HepG2 (cell line): Measurements from ENCODE around the gene PPARA. TPM values are rescaled to one million over a fixed set of nuclear protein-coding genes. Genes with fewer than 3 reads are reported as not detected.

Experiments used
- ATAC-seq: fragments of 200-7000 bp; cut with Tn5 transposase; 3 replicates; pipeline ENCODE4 v1.9.1; 2020; ENCODE audit warnings: mild to moderate bottlenecking, moderate library complexity
- BruUV-seq: library from RNA; stranded (reverse); fragments of 400-500 nt; replicated peaks from 2 replicates; lab custom pipeline; 2021; lab: Mats Ljungman, UMichigan
- CTCF ChIA-PET: fragments of 300-600 bp; formaldehyde crosslinking; extraction: SDS; loops from one replicate; lab custom pipeline; 2021; ENCODE audit warnings: low total read pairs, inconsistent platforms, low intra/inter-chr PET ratio; lab: Yijun Ruan, JAX
- POLR2A ChIA-PET: fragments of 350-600 bp; sonication (Branson Sonifier 250); formaldehyde crosslinking; loops from one replicate; lab custom pipeline; 2020; ENCODE audit warnings: antibody characterized with exemption, inconsistent platforms; lab: Yijun Ruan, JAX
- DNase-seq: peaks from one replicate; pipeline ENCODE4 v3.0.0-alpha.2; 2015; ENCODE audit warnings: low spot score
- FAIRE-seq: peaks from 3 replicates; lab custom pipeline; 2011; peaks lifted over from hg19 to GRCh38; lab: Jason Lieb, UNC
- H2AFZ ChIP-seq: one replicate; pipeline ENCODE4 v1.6.1; 2011; ENCODE audit warnings: low read length, inconsistent platforms
- H3K27ac ChIP-seq: fragments of 300-600 bp; 3 replicates; pipeline ENCODE4 v1.8.0; 2011; ENCODE audit warnings: mixed run types, mild to moderate bottlenecking, mixed read lengths, low read length, inconsistent platforms; ENCODE audit not compliant: insufficient read depth; ENCODE audit errors: extremely low read length
- H3K27me3 ChIP-seq, 2 experiments: fragments of 200-600 bp in 1 of 2; 2 replicates in 1 of 2; 3 replicates in 1 of 2; pipeline versions ENCODE4 v1.6.0 to v1.8.0; 2011; ENCODE audit warnings: low read length in 2 of 2, mild to moderate bottlenecking in 2 of 2, moderate library complexity in 2 of 2, inconsistent platforms in 1 of 2; ENCODE audit not compliant: insufficient read depth in 2 of 2, control insufficient read depth in 1 of 2
- H3K36me3 ChIP-seq, 2 experiments: fragments of 200-600 bp in 1 of 2; replicated peaks in 1 of 2; 2 replicates in 1 of 2; 3 replicates in 1 of 2; pipeline versions ENCODE4 v1.5.1 to v1.8.0; 2011; ENCODE audit warnings: low read length in 2 of 2, inconsistent platforms in 1 of 2; ENCODE audit not compliant: insufficient read depth in 2 of 2, control insufficient read depth in 1 of 2
- H3K4me1 ChIP-seq: 2 replicates; pipeline ENCODE4 v1.5.1; 2012; ENCODE audit warnings: low read length, inconsistent platforms; ENCODE audit not compliant: insufficient read depth
- H3K4me2 ChIP-seq: 2 replicates; pipeline ENCODE4 v1.6.0; 2011; ENCODE audit warnings: low read depth, low read length, inconsistent platforms
- H3K4me3 ChIP-seq, 3 experiments: fragments of 200-600 bp in 1 of 3; sonication (generic), shearing (Covaris generic) in 1 of 3; replicated peaks in 1 of 3; 2 replicates each; pipeline ENCODE4 v1.5.1; 2011 to 2016; ENCODE audit warnings: low read length in 3 of 3, inconsistent platforms in 2 of 3, low read depth in 2 of 3, mild to moderate bottlenecking in 2 of 3, control low read depth in 1 of 3, mixed read lengths in 1 of 3; ENCODE audit not compliant: insufficient read depth in 1 of 3
- H3K79me2 ChIP-seq: one replicate; pipeline ENCODE4 v1.6.1; 2011; ENCODE audit warnings: low read length, inconsistent platforms; ENCODE audit not compliant: insufficient read depth
- H3K9ac ChIP-seq: 2 replicates; pipeline ENCODE4 v1.6.0; 2011; ENCODE audit warnings: mild to moderate bottlenecking, low read depth, low read length, inconsistent platforms; ENCODE audit not compliant: insufficient read depth
- H3K9me3 ChIP-seq: 2 replicates; pipeline ENCODE4 v1.5.1; 2012; ENCODE audit warnings: mild to moderate bottlenecking, low read length
- H4K20me1 ChIP-seq: 2 replicates; pipeline ENCODE4 v1.6.0; 2011; ENCODE audit warnings: inconsistent platforms, mild to moderate bottlenecking, low read length, moderate library complexity; ENCODE audit not compliant: insufficient read depth
- CEBPB ChIP-seq: IDR thresholded peaks from 2 replicates; pipeline ENCODE4 v1.6.1; 2011; ENCODE audit warnings: low read depth, low read length, improper control_type of control experiment, borderline replicate concordance
- CEBPG ChIP-seq: IDR thresholded peaks from 2 replicates; pipeline ENCODE4 v1.6.1; 2016
- EED ChIP-seq: sonication (generic); formaldehyde crosslinking; IDR thresholded peaks from 2 replicates; pipeline ENCODE4 v1.5.0; 2020; ENCODE audit warnings: mild to moderate bottlenecking, missing genetic modification reagents
- ELF1 ChIP-seq: sonication (generic); formaldehyde crosslinking; IDR thresholded peaks from 2 replicates; pipeline ENCODE4 v1.4.0; 2020; ENCODE audit warnings: missing genetic modification reagents
- ELF3 ChIP-seq: IDR thresholded peaks from 2 replicates; pipeline ENCODE4 v1.6.1; 2016; ENCODE audit warnings: missing genetic modification reagents, missing compliant biosample characterization
- MED1 ChIP-seq: sonication (generic); formaldehyde crosslinking; IDR thresholded peaks from 2 replicates; pipeline ENCODE4 v1.4.0; 2020; ENCODE audit warnings: missing genetic modification reagents
- MXI1 ChIP-seq: IDR thresholded peaks from 3 replicates; pipeline ENCODE4 v1.6.1; 2012; ENCODE audit warnings: low read depth, low read length, inconsistent platforms, borderline replicate concordance
- NCOA5 ChIP-seq: sonication (generic); formaldehyde crosslinking; IDR thresholded peaks from 2 replicates; pipeline ENCODE4 v1.4.0; 2020; ENCODE audit warnings: missing genetic modification reagents
- PAXIP1 ChIP-seq: sonication (generic); formaldehyde crosslinking; conservative IDR thresholded peaks from 2 replicates; pipeline ENCODE4 v1.4.0; 2020; ENCODE audit warnings: mild to moderate bottlenecking, missing genetic modification reagents, moderate library complexity
- POLR2AphosphoS5 ChIP-seq: IDR thresholded peaks from 2 replicates; pipeline ENCODE4 v1.6.1; 2012; ENCODE audit warnings: low read depth, low read length
- SAP130 ChIP-seq: IDR thresholded peaks from 2 replicates; pipeline ENCODE4 v1.6.1; 2016; ENCODE audit warnings: low read depth
- TAF15 ChIP-seq: fragments of 200-400 bp; formaldehyde crosslinking; IDR thresholded peaks from one replicate; pipeline ENCODE4 v1.6.1; 2018; ENCODE audit warnings: mild to moderate bottlenecking, low read depth, low read length; ENCODE audit not compliant: poor library complexity, severe bottlenecking
- ZFP36L1 ChIP-seq: sonication (generic); formaldehyde crosslinking; IDR thresholded peaks from 2 replicates; pipeline ENCODE4 v1.8.0; 2022; ENCODE audit warnings: mild to moderate bottlenecking, missing genetic modification reagents, moderate library complexity
- ZFP82 ChIP-seq: sonication (generic); formaldehyde crosslinking; IDR thresholded peaks from 2 replicates; pipeline ENCODE4 v1.5.1; 2020; ENCODE audit warnings: mild to moderate bottlenecking, missing genetic modification reagents, borderline replicate concordance
- WGBS: methylation state at CpG from one replicate; pipeline ENCODE4 v1.1.6; 2017; ENCODE audit warnings: low lambda C conversion rate; 5-methylcytosine and 5-hydroxymethylcytosine counted together
- in situ Hi-C: cut with HindIII; loops from 2 replicates; pipeline ENCODE4 v1.10.0; 2017; ENCODE audit warnings: low pct_unique_long_range_greater_than_20kb; ENCODE audit not compliant: extremely low pct_ligation_motif_present
- intact Hi-C: fragments of 100-400 bp; cut with micrococcal nuclease; formaldehyde crosslinking; loops from one replicate; pipeline ENCODE4 v1.10.0; 2022; ENCODE audit not compliant: unreplicated experiment
- polyA plus RNA-seq, 8 experiments: library from polyadenylated mRNA; depleted of rRNA in 3 of 8; stranded (reverse) in 7 of 8; unstranded in 1 of 8; fragments of >200 nt; fragmentation: Illumina TruSeq in 4 of 8; extraction: Trizol in 4 of 8; gene quantifications; 2 replicates each; pipeline versions ENCODE4 v1.2.1 to v1.2.3, GENCODE V29; 2011 to 2016; ENCODE audit warnings: low read depth in 4 of 8, missing spikeins in 1 of 8, mixed read lengths in 1 of 8; ENCODE audit not compliant: insufficient read depth in 1 of 8
- total RNA-seq, 5 experiments: library from RNA; depleted of rRNA; stranded (reverse); fragments of >200 nt; fragmentation: Illumina TruSeq; extraction: Trizol; gene quantifications; 2 replicates each; pipeline ENCODE4 v1.2.3, GENCODE V29; 2016; ENCODE audit warnings: low read depth in 1 of 5

The PPARA gene
- total and polyA plus RNA-seq, 2 of the 13 experiments (the other 11 are each of a cell fraction or from before 2014, with no cell fraction given): 18.2 to 24.7 TPM

DNA sequence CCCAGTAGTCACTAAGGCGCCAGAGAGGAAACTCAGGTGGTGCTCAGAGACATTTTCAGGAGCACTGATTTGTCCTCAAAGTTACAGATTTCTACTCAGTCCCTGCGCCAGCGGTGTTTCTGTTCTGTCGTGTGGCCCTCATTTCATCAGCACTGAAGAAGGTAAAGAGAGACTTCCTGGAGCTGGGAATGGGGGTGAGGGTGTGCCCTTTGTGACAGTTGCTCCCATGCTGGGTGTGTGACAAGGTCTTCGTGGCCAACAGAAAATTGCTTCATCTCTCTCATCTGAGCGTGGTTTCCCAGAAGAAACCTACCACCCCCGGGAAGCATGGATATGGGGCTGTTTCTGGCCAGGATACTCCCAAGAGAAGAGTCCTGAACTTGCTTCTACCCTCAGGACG is 2.0 kb upstream of the PPARA start:
- Histone ChIP-seq H3K4me3 (peak overlapping the region; percentile 24 to 89 (median 88)), H3K9me3 (no peaks in the 10 kb centered on the region), H2AFZ (no peak overlapping the region), H3K27me3 (no peaks in the 10 kb centered on the region), H4K20me1 (no peaks in the 10 kb centered on the region), H3K4me2 (peak overlapping the region; percentile 96), H3K36me3 (peaks cover 0 to 4% of the 10 kb centered on the region in 2 experiments; a peak in 1 of 5 replicates), H3K4me1 (peaks cover 60% of the 10 kb centered on the region), H3K79me2 (peaks cover 7% of the 10 kb centered on the region), H3K27ac (peak overlapping the region; percentile 64), H3K9ac (peak overlapping the region; percentile 73)
- in situ Hi-C loops (loop anchor here (25.0 kb wide), 1 partner anchor 389 kb away; the partner anchor contains the start of gene CELSR1), intact Hi-C loops (no loop called here)
- CTCF ChIA-PET: no interaction called here
- ATAC-seq (no peak), DNase-seq (no peak), FAIRE-seq (no peak)
- BruUV-seq: no TSS peak
- WGBS: 3% methylated on average over 5 of the region's 8 CpGs
- TF ChIP-seq MED1 (0 out of 2 replicates have a peak, but pooled peaks have one; percentile 12), SAP130 (CRISPR knock-in tag) (peak; percentile 53; the same call in 1 of the 2 replicates), ZFP82 (CRISPR knock-in tag) (no peak), POLR2AphosphoS5 (peak; percentile 8; the same call in 1 of the 2 replicates), PAXIP1 (CRISPR knock-in tag) (0 out of 2 replicates have a peak, but pooled peaks have one; percentile 1), ZFP36L1 (CRISPR knock-in tag) (0 out of 2 replicates have a peak, but pooled peaks have one; percentile 25), ELF3 (CRISPR knock-in tag) (0 out of 2 replicates have a peak, but pooled peaks have one; percentile 47), TAF15 (no peak), CEBPB (peak; percentile 49; the same call in 1 of the 2 replicates), CEBPG (peak; percentile 58), ELF1 (peak; percentile 30; the same call in 1 of the 2 replicates), MXI1 (peak; percentile 53; the same call in 1 of the 3 replicates), EED (CRISPR knock-in tag) (no peak), NCOA5 (CRISPR knock-in tag) (no peak)
- POLR2A ChIA-PET: interaction anchor here (1.2 to 4.9 kb wide), 5 partner anchors 9 to 147 kb away, joined by 3 to 54 read pairs (median 17); partner anchors contain the start of gene TTC38
